Left renal cortex interstitium (tissue), 4 donors: ENCODE data around the gene UBE2L6. TPM values are rescaled to one million over a fixed set of nuclear protein-coding genes. Genes with fewer than 3 reads are reported as not detected.
"Not testable (repeated sequence)": the region's sequence is repeated elsewhere in the genome, so short reads cannot be mapped to it uniquely, and the experiment has no call there.

Experiments used
- DNase-seq, 4 donors: peaks; one replicate each; pipeline ENCODE4 v3.0.0-alpha.2; 2013; ENCODE audit warnings: low read depth in 4 of 4, low spot score in 2 of 4, missing footprints in 1 of 4
- polyA plus RNA-seq, 4 donors: library from polyadenylated mRNA; unstranded; fragments of 120-200 nt; gene quantifications; one replicate each; pipeline ENCODE4 v1.2.1, GENCODE V29; 2013; ENCODE audit not compliant: insufficient read length in 4 of 4

Gene UBE2L6
- polyA plus RNA-seq, 4 donors: 32.3 to 47.6 (median 44.0) TPM

GRCh38 chr11:57568330-57568766 is 876 bp upstream of the UBE2L6 start:
- DNase-seq: peak; percentile 66 to 79 (median 71)

DNA sequence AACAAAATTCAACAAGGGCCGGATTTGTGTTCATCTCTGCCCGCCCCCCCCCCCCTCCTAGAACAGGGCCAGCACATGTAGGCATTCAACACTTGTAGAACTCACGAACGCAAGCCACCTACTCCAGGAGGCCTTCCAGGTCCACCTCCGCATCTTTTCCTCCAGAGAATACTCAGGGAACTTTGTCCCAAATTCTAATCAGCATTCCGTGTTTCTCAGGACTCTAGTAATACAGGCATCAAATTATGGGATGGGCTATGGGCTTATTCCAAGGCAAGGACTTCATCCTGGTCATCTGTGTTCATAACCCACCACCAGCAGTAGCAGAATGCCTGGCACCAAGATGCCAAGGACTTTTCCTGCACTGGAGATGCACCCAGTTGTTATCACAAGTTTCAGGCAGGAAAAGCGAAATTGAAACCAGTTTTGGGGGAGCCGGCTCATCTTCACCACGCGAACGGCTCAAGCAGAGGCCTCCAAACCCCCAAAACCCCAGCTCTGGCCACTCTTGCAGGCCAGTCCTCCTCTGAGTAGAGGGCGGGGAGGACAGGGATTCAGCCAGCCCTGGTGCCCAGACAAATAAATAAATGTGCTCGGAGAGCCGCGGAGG is 462 bp downstream of the UBE2L6 start:
- peak in 3 of 4 donors; percentile 17 to 23 (median 19) for DNase-seq

- DNase-seq: peak in 1 of 4 donors; percentile 33
Observed at GRCh38 chr11:57566005-57566904, 1.2 kb downstream of the UBE2L6 start.

- no peak for DNase-seq
Observed at GRCh38 chr11:57562596-57562995, 4.9 kb downstream of the UBE2L6 start.

- DNase-seq: no peak
Observed at GRCh38 chr11:57560146-57560545, 7.3 kb downstream of the UBE2L6 start.

GRCh38 chr11:57556041-57556440 is 11.4 kb downstream of the UBE2L6 start:
- no peak for DNase-seq

GRCh38 chr11:57555393-57555792 is 12.1 kb downstream of the UBE2L6 start:
- DNase-seq: no peak

DNA sequence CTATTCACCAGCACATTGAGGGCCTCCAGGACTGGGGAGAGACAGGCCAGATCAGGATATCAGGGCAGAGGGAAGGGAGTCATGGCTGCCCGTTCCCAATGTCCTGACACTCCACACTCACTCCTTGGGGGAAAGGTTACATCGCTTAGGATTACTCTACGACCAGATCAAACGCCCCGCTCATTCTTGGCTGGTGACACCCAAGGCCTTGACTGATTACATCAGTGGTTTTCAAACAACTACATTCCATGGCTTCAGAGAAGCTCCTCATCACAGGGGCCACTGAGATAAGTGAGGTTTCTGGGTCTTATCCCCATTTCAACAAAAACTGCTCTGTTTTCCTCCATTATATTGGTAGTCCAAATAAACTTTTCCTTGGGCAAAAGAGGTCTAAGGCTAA is 15.0 kb downstream of the UBE2L6 start:
- no peak for DNase-seq

- DNase-seq: no peak
Observed at GRCh38 chr11:57551941-57552340, 15.5 kb downstream of the UBE2L6 start.

- no peak for DNase-seq
Observed at GRCh38 chr11:57549983-57550382, 17.5 kb downstream of the UBE2L6 start.

DNA sequence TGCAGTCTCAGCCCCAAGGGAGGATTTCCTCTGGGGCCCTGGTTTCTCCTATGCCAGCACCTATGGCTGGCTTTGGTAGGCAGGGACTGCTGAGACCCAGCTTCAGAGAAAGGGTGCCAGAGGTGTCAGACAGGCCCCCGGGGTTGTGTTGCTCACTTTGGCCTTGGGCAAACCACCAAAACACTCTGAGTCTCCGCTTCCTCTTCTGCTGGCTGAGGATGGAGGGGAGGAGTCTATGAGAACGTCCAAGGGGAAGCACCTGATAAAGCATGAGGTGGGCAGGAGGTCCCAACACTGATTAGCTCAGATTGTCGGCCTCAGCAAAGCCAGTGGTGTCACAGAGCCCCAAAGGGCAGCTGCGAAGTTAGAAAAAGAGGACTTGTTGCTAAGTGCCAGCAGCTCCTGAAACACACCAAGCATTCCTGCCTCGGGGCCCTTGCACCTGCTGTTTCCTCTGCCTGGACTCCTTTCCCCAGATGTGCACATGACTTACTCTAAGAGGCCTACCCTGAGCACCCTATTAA is 19.6 kb downstream of the UBE2L6 start:
- no peak for DNase-seq

DNA sequence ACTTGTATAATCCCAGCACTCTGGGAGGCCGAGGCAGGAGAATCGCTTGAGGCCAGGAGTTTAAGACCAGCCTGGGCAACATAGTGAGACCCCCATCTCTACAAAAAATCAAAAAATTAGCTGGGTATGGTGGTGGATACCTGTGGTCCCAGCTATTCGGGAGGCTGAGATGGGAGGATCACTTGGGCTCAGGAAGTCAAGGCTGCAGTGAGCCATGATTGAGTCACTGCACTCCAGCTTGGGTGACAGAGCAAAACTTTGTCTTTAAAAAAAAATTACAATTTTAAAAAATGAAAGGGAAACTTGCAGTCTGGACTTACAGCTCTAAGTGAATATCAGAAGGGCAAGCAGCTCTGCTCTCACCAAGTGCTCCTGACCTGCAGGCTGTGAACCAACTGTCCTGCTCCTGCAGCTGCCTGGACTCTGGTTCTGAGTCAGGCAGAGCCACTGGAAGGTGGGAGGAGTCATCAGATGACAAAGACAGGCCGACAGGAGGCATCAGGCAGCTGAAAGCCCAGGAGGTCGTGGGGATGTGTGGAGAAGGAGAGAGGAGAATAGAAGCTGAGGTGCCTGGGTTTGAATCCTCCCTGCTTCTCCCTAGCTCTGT is 20.5 kb downstream of the UBE2L6 start:
- DNase-seq: no peak

DNA sequence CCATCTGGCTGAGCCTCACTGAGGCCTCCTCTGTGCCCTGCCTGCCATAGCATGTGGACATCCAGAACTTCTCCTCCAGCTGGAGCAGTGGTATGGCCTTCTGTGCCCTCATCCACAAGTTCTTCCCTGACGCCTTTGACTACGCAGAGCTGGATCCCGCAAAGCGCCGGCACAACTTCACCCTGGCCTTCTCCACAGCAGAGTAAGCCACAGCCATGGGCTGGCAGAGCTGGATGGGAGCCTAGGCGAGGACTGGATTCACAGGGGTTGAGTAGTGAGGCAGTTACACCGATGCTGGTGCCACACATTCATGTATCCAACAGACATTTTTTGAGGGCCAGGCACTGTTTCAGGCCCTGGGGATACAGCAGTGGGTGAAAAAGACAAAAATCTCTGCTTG is 21.0 kb downstream of the UBE2L6 start:
- DNase-seq: no peak

- DNase-seq: no peak
Observed at GRCh38 chr11:57545883-57546282, 21.6 kb downstream of the UBE2L6 start.

DNA sequence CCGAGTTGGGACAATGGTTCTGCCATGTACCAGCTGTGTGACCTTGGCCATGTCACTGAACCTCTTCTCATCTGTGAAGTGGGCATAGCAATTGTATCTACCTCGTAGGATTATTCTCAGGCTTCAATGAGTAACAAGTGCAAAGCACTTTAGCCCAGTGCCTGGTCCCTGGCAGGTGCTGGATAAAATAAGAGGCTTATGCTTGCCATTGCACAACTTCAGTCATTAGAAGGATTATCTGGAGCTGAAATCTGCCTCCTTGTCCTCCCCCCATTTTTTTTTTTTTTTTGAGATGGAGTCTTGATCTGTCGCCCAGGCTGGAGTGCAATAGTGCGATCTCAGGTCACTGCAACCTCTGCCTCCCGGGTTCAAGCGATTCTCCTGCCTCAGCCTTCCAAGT is 22.9 kb downstream of the UBE2L6 start:
- DNase-seq: no peak

DNA sequence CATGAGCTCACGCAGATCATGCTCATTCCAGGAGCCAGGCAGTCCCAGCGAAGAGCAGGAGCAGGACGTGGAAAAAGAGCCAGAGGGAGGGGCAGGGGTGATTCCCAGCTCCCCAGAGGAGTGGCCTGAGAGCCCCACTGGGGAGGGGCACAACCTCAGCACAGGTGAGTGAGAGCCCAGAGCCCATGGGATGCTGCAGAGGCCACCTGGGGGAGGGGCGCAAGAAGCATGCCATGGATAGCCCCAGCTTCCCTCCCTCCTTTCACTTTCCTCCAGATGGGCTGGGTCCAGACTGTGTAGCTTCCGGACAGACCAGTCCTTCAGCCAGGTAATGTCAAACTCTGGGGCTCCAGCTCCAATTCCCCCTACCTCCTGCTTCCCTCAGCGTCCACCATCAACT is 23.9 kb downstream of the UBE2L6 start:
- no peak for DNase-seq

DNA sequence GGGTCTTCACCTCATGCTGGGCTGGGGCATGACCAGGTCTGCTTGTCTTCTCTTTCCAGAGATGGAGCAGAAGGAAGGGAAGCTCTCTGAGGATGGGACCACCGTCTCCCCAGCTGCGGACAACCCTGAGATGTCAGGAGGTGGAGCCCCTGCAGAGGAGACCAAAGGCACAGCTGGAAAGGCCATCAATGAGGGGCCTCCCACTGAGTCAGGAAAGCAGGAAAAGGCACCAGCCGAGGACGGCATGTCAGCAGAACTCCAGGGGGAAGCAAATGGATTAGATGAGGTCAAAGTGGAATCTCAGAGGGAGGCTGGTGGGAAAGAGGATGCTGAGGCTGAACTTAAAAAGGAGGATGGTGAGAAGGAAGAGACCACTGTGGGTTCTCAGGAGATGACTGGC is 24.9 kb downstream of the UBE2L6 start:
- no peak for DNase-seq

- no peak for DNase-seq
Observed at GRCh38 chr11:57541169-57541568, 26.3 kb downstream of the UBE2L6 start.

GRCh38 chr11:57539342-57539741 is 28.1 kb downstream of the UBE2L6 start:
- DNase-seq: no peak

DNA sequence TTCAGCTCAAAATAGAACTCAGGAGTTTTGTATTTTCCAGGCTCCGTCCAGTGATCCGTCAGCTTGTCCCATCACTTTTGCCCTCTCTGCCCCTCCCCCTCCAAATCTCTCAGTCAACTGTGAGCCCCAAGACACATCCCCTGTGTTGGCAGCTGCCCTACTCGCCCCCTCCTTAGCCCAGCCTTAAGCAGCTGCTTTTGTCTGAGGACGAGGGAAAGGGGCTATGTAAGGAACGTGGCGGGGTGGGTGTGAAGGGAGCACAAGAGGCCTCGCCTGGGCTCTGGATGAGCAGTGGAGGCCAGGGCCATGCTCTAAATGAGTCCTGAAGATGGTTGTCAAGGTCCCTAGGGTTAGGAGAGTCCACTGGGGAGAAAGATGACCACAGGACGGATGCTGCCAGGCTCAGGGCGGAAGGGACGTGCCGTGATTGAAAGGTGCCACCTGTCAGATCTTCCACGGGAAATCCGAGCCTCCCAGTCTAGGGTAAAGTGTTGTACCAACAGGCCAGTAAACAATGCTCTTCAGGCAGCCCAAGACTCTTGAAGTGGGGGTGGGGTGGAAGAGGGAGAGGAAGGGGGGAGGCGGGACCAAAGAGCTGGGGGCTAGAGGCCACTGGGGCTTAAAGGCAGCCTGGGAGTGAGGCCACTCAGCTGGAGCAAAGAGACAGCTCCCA is 30.4 kb downstream of the UBE2L6 start, which contains the start of gene SMTNL1:
Gene SMTNL1, plus strand, starts transcription at position 649 of the 673 bp plus-strand sequence. CDS start 5,048 bp downstream, outside the sequence.
- no peak for DNase-seq

DNA sequence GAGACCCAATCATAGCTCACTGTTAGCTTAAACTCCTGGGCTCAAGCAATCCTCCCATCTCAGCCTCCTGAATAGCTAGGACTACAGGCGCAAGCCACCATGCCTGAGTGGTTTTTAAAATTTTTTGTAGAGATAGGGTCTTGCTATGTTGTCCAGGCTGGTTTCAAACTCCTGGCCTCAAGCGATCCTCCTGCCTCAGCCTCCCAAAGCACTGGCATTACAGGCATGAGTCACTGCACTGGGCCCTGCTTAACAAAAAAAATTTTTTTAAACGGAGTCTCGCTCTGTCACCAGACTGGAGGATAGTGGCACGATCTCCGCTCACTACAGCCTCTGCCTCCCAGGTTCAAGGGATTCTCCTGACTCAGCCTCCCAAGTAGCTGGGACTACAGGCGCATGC is 33.0 kb downstream of the UBE2L6 start:
- not testable (repeated sequence) for DNase-seq
